ENCODE results near the gene NOL9. TPM values are rescaled to one million over a fixed set of nuclear protein-coding genes. Genes with fewer than 3 reads are reported as not detected.

Gene NOL9
- total and polyA plus RNA-seq, 10 of the 15 experiments (the other 5 are each of a cell fraction or from before 2014, with no cell fraction given) = 3.9 to 35.9 (median 23.0) TPM

- BruUV-seq (replicated peaks) = no TSS peak
- ChIA-PET POLR2A (no interaction called here), CTCF (no interaction called here), SMC1A (ENCODE audit: uncharacterized antibody, unreplicated experiment) (no interaction called here), RAD21 (ENCODE audit: unreplicated experiment) (no interaction called here)
- no peak for ATAC-seq
- H3K9ac ChIP-seq (ENCODE audit: control insufficient read depth, insufficient read depth, low read length) = no peak overlapping the region
- intact Hi-C loops (cut with micrococcal nuclease; ENCODE audit: unreplicated experiment) = no loop called here
- DNase-seq (ENCODE audit: low read depth, low spot score) = no peak
- H3K4me3 ChIP-seq = no peak overlapping the region
- TF ChIP-seq HDAC2 (IDR thresholded peaks at IDR 0.05) (no peak), TCF12 (IDR thresholded peaks at IDR 0.05; ENCODE audit: low read depth, low read length) (no peak), SMC3 (IDR thresholded peaks at IDR 0.05; ENCODE audit: borderline replicate concordance, low read length) (no peak), PAX8 (IDR thresholded peaks at IDR 0.05) (no peak), POU2F2 (IDR thresholded peaks at IDR 0.05; ENCODE audit: borderline replicate concordance, low read depth, low read length) (no peak), PBX3 (IDR thresholded peaks at IDR 0.05; ENCODE audit: insufficient replicate concordance, low read depth, low read length) (no peak), CEBPZ (IDR thresholded peaks at IDR 0.05; ENCODE audit: low read depth, low read length) (no peak), FOXM1 (IDR thresholded peaks at IDR 0.05; ENCODE audit: low read depth, low read length) (no peak), SMARCA5 (IDR thresholded peaks at IDR 0.05) (no peak), ZBTB11 (CRISPR knock-in tag; IDR thresholded peaks at IDR 0.05) (no peak), STAT1 (conservative IDR thresholded peaks at IDR 0.05) (no peak), BHLHE40 (IDR thresholded peaks at IDR 0.05; ENCODE audit: borderline replicate concordance in 1 of 2, low read depth in 2 of 2, low read length in 1 of 2) (no peak)
- no peaks in the 10 kb centered on the region for H3K9me3 ChIP-seq (replicated peaks; ENCODE audit: control insufficient read depth, insufficient read depth, low read length)
- H4K20me1 ChIP-seq (ENCODE audit: control insufficient read depth, insufficient read depth) = peaks cover 3% of the 10 kb centered on the region; the same call in 1 of the 2 replicates
- no peaks in the 10 kb centered on the region for H3K27me3 ChIP-seq (replicated peaks in 1 of 2; ENCODE audit: control insufficient read depth in 2 of 2, insufficient read depth in 2 of 2, low read length in 1 of 2)
- WGBS (ENCODE audit: insufficient coverage, insufficient replicate concordance, low lambda C conversion rate, missing lambda C conversion rate) = 88% methylated on average over 4 of the region's 4 CpGs
- no peak for FAIRE-seq
- H3K27ac ChIP-seq (ENCODE audit: control insufficient read depth, insufficient read depth) = no peak overlapping the region
- in situ Hi-C loops (cut with MboI) = no loop called here
- H3K36me3 ChIP-seq (ENCODE audit: control insufficient read depth in 2 of 2, insufficient read depth in 2 of 2, low read length in 1 of 2) = peaks cover 9 to 13% of the 10 kb centered on the region in 2 experiments
- peaks cover 2% of the 10 kb centered on the region for H3K79me2 ChIP-seq (ENCODE audit: control insufficient read depth, insufficient read depth, low read length)
- H3K4me1 ChIP-seq (ENCODE audit: control insufficient read depth, insufficient read depth, low read length) = no peaks in the 10 kb centered on the region
- H2AFZ ChIP-seq (ENCODE audit: control insufficient read depth, low read depth, low read length) = no peak overlapping the region
- no peak overlapping the region for H3K4me2 ChIP-seq (ENCODE audit: control insufficient read depth, insufficient read depth)
Measured at GRCh38 chr1:6547301-6547700, 7.0 kb downstream of the NOL9 start.
